IMR-90 (cell line): ENCODE results near the gene CCDC144A. TPM values are rescaled to one million over a fixed set of nuclear protein-coding genes. Genes with fewer than 3 reads are reported as not detected.

Experiments
- ATAC-seq: fragments of 200-7000 bp; cut with Tn5 transposase; 2 replicates; pipeline ENCODE4 v1.9.1; 2020; ENCODE audit warnings: low read depth, mild to moderate bottlenecking, moderate library complexity
- BruUV-seq: library from RNA; stranded (reverse); fragments of 400-500 nt; replicated peaks from 2 replicates; lab custom pipeline; 2021; lab: Mats Ljungman, UMichigan
- CTCF ChIA-PET: fragments of 300-600 bp; formaldehyde crosslinking; extraction: SDS; loops from one replicate; lab custom pipeline; 2021; ENCODE audit warnings: antibody characterized with exemption; lab: Yijun Ruan, JAX
- POLR2A ChIA-PET: fragments of 300-600 bp; sonication (Branson Sonifier 250); formaldehyde crosslinking; loops from one replicate; lab custom pipeline; 2022; ENCODE audit warnings: antibody characterized with exemption; ENCODE audit not compliant: unreplicated experiment; lab: Charles Lee
- DNase-seq: peaks from one replicate; pipeline ENCODE4 v3.0.0; 2013
- H2AFZ ChIP-seq: replicated peaks from 2 replicates; pipeline ENCODE3; 2013; ENCODE audit warnings: low read length, mild to moderate bottlenecking; ENCODE audit not compliant: poor library complexity
- H2AK5ac ChIP-seq: 2 replicates; pipeline ENCODE4 v1.6.1; 2013; ENCODE audit warnings: low read depth, low read length, inconsistent platforms
- H2AK9ac ChIP-seq: replicated peaks from 2 replicates; pipeline ENCODE3; 2013; ENCODE audit warnings: mild to moderate bottlenecking, low read depth, low read length, moderate library complexity; ENCODE audit not compliant: poor library complexity
- H2BK120ac ChIP-seq: 2 replicates; pipeline ENCODE4 v1.6.1; 2013; ENCODE audit warnings: low read depth, low read length, inconsistent platforms
- H2BK15ac ChIP-seq: 3 replicates; pipeline ENCODE4 v1.6.1; 2013; ENCODE audit warnings: low read depth, low read length, inconsistent platforms
- H2BK20ac ChIP-seq: 2 replicates; pipeline ENCODE4 v1.6.1; 2013; ENCODE audit warnings: low read depth, mild to moderate bottlenecking, inconsistent platforms, low read length, moderate library complexity
- H2BK5ac ChIP-seq: 2 replicates; pipeline ENCODE4 v1.6.1; 2013; ENCODE audit warnings: mild to moderate bottlenecking, low read depth, low read length, inconsistent platforms; ENCODE audit not compliant: poor library complexity, severe bottlenecking
- H3K14ac ChIP-seq: replicated peaks from 2 replicates; pipeline ENCODE4 v1.6.1; 2013; ENCODE audit warnings: low read depth, low read length, inconsistent platforms
- H3K18ac ChIP-seq: 2 replicates; pipeline ENCODE4 v1.6.1; 2013; ENCODE audit warnings: low read depth, low read length, control low read depth
- H3K23ac ChIP-seq: 2 replicates; pipeline ENCODE4 v1.6.1; 2013; ENCODE audit warnings: low read depth, low read length, inconsistent platforms
- H3K27ac ChIP-seq: 2 replicates; pipeline ENCODE4 v1.5.1; 2013; ENCODE audit warnings: mild to moderate bottlenecking, control low read depth, low read length; ENCODE audit not compliant: insufficient read depth
- H3K27me3 ChIP-seq: 2 replicates; pipeline ENCODE4 v1.6.1; 2013; ENCODE audit warnings: low read length; ENCODE audit not compliant: control insufficient read depth, insufficient read depth
- H3K36me3 ChIP-seq: 2 replicates; pipeline ENCODE4 v1.6.1; 2013; ENCODE audit warnings: low read length, mixed read lengths; ENCODE audit not compliant: control insufficient read depth, insufficient read depth
- H3K4ac ChIP-seq: 2 replicates; pipeline ENCODE4 v1.6.1; 2013; ENCODE audit warnings: low read depth, low read length, inconsistent platforms
- H3K4me1 ChIP-seq: 2 replicates; pipeline ENCODE4 v1.6.1; 2013; ENCODE audit warnings: low read length, mixed read lengths; ENCODE audit not compliant: control insufficient read depth, insufficient read depth
- H3K4me2 ChIP-seq: 2 replicates; pipeline ENCODE4 v1.6.1; 2013; ENCODE audit warnings: low read depth, mild to moderate bottlenecking, control low read depth, low read length, moderate library complexity
- H3K4me3 ChIP-seq: 2 replicates; pipeline ENCODE4 v1.5.1; 2013; ENCODE audit warnings: low read depth, mild to moderate bottlenecking, control low read depth, low read length, moderate library complexity; ENCODE audit not compliant: insufficient read depth
- H3K56ac ChIP-seq: 2 replicates; pipeline ENCODE4 v1.6.1; 2013; ENCODE audit warnings: low read length, inconsistent platforms; ENCODE audit not compliant: insufficient read depth; ENCODE audit errors: extremely low read depth
- H3K79me1 ChIP-seq, 2 experiments: 2 replicates each; pipeline ENCODE4 v1.6.1; 2013; ENCODE audit warnings: low read length in 2 of 2, inconsistent platforms in 1 of 2, low read depth in 1 of 2
- H3K9ac ChIP-seq: 2 replicates; pipeline ENCODE4 v1.6.1; 2013; ENCODE audit warnings: low read depth, low read length, control low read depth
- H3K9me1 ChIP-seq: 2 replicates; pipeline ENCODE4 v1.6.1; 2013; ENCODE audit warnings: low read length, inconsistent platforms; ENCODE audit not compliant: insufficient read depth
- H3K9me3 ChIP-seq: 2 replicates; pipeline ENCODE4 v1.6.1; 2013; ENCODE audit warnings: low read length; ENCODE audit not compliant: control insufficient read depth, insufficient read depth
- H4K20me1 ChIP-seq: 2 replicates; pipeline ENCODE4 v1.6.1; 2013; ENCODE audit warnings: low read length, inconsistent platforms; ENCODE audit not compliant: insufficient read depth
- H4K5ac ChIP-seq: 2 replicates; pipeline ENCODE4 v1.6.1; 2013; ENCODE audit warnings: mild to moderate bottlenecking, low read depth, low read length, control low read depth
- H4K8ac ChIP-seq, 2 experiments: 2 replicates each; pipeline ENCODE4 v1.6.1; 2013; ENCODE audit warnings: low read depth in 2 of 2, low read length in 2 of 2, control low read depth in 1 of 2, inconsistent platforms in 1 of 2
- H4K91ac ChIP-seq: 2 replicates; pipeline ENCODE4 v1.6.1; 2013; ENCODE audit warnings: low read depth, low read length, inconsistent platforms; ENCODE audit not compliant: insufficient read depth
- BHLHE40 ChIP-seq: fragments of 150-350 bp; IDR thresholded peaks from 2 replicates; pipeline ENCODE4 v1.6.1; 2016; ENCODE audit warnings: mild to moderate bottlenecking, low read depth, low read length
- CEBPB ChIP-seq: IDR thresholded peaks from 2 replicates; pipeline ENCODE4 v1.6.1; 2012; ENCODE audit warnings: low read depth, low read length, improper control_type of control experiment
- CHD1 ChIP-seq: IDR thresholded peaks from 2 replicates; pipeline ENCODE4 v1.6.1; 2012; ENCODE audit warnings: low read depth, low read length, improper control_type of control experiment
- FOS ChIP-seq: fragments of 150-350 bp; IDR thresholded peaks from 2 replicates; pipeline ENCODE4 v1.6.1; 2016; ENCODE audit warnings: low read depth, low read length
- MAFK ChIP-seq: IDR thresholded peaks from 2 replicates; pipeline ENCODE4 v1.6.1; 2012; ENCODE audit warnings: low read depth, low read length, improper control_type of control experiment
- MAZ ChIP-seq: IDR thresholded peaks from 2 replicates; pipeline ENCODE4 v1.6.1; 2012; ENCODE audit warnings: low read depth, mild to moderate bottlenecking, low read length, improper control_type of control experiment, moderate library complexity, borderline replicate concordance
- MXI1 ChIP-seq: IDR thresholded peaks from 2 replicates; pipeline ENCODE4 v1.6.1; 2012; ENCODE audit warnings: low read depth, mild to moderate bottlenecking, low read length, moderate library complexity, borderline replicate concordance
- NFE2L2 ChIP-seq: fragments of 150-350 bp; IDR thresholded peaks from 2 replicates; pipeline ENCODE4 v1.6.1; 2016; ENCODE audit warnings: low read depth, mild to moderate bottlenecking, low read length
- POLR2A ChIP-seq: IDR thresholded peaks from 2 replicates; pipeline ENCODE4 v1.6.1; 2012; ENCODE audit warnings: mild to moderate bottlenecking, low read depth, low read length
- RAD21 ChIP-seq: IDR thresholded peaks from 2 replicates; pipeline ENCODE4 v1.6.1; 2012; ENCODE audit warnings: low read length, improper control_type of control experiment
- RCOR1 ChIP-seq: IDR thresholded peaks from 2 replicates; pipeline ENCODE4 v1.6.1; 2012; ENCODE audit warnings: mild to moderate bottlenecking, low read length, improper control_type of control experiment; ENCODE audit not compliant: insufficient replicate concordance
- RFX5 ChIP-seq: IDR thresholded peaks from 2 replicates; pipeline ENCODE4 v1.8.0; 2012; ENCODE audit warnings: low read depth, mild to moderate bottlenecking, low read length, moderate library complexity
- SMC3 ChIP-seq: fragments of 150-350 bp; IDR thresholded peaks from 2 replicates; pipeline ENCODE4 v1.6.1; 2016; ENCODE audit warnings: low read depth, mild to moderate bottlenecking, antibody characterized with exemption, low read length, moderate library complexity
- WGBS, 2 experiments: methylation state at CpG; one replicate each; pipeline versions ENCODE4 v1.1.5 to v1.1.7; 2013; ENCODE audit warnings: missing lambda C conversion rate in 2 of 2; ENCODE audit not compliant: insufficient read length in 1 of 2; ENCODE audit errors: extremely low coverage in 2 of 2; 5-methylcytosine and 5-hydroxymethylcytosine counted together
- dilution Hi-C: fragments of 300-500 bp; cut with HindIII; formaldehyde crosslinking; loops from one replicate; pipeline ENCODE4 v1.14.3; 2018; ENCODE audit warnings: low sequenced_read_pairs; ENCODE audit not compliant: unreplicated experiment
- in situ Hi-C: fragments of 300-500 bp; cut with MboI; formaldehyde crosslinking; loops from 3 replicates; pipeline ENCODE4 v1.14.3; 2019; ENCODE audit warnings: low sequenced_read_pairs, inconsistent platforms, mixed read lengths
- intact Hi-C: fragments of 100-400 bp; cut with micrococcal nuclease; formaldehyde crosslinking; loops from 2 replicates; pipeline ENCODE4 v1.10.0; 2022
- polyA plus RNA-seq, 3 experiments: library from polyadenylated mRNA; depleted of rRNA; stranded (reverse); fragments of >200 nt; gene quantifications; 2 replicates each; pipeline ENCODE4 v1.2.3, GENCODE V29; 2012; ENCODE audit warnings: low replicate concordance in 1 of 3
- total RNA-seq: library from RNA; depleted of rRNA; stranded (reverse); fragments of >200 nt; gene quantifications from 2 replicates; pipeline ENCODE4 v1.2.3, GENCODE V29; 2012
- TF ChIP-seq, protein P1 (sequence below): fragments of 150-350 bp; IDR thresholded peaks from 2 replicates; pipeline ENCODE4 v1.6.1; 2017; ENCODE audit warnings: mild to moderate bottlenecking, antibody characterized with exemption, low read length, low read depth
- TF ChIP-seq, protein P2 (sequence below): conservative IDR thresholded peaks from 2 replicates; pipeline ENCODE4 v1.5.1; 2012; ENCODE audit warnings: mild to moderate bottlenecking, low read depth, low read length, improper control_type of control experiment
- TF ChIP-seq, protein P3 (sequence below): fragments of 150-350 bp; IDR thresholded peaks from 2 replicates; pipeline ENCODE4 v1.6.1; 2016; ENCODE audit warnings: low read depth, mild to moderate bottlenecking, low read length, moderate library complexity, borderline replicate concordance

The CCDC144A gene
- total and polyA plus RNA-seq, 2 of the 4 experiments (the other 2 are of a cell fraction) = 0.51 to 1.4 TPM

DNA sequence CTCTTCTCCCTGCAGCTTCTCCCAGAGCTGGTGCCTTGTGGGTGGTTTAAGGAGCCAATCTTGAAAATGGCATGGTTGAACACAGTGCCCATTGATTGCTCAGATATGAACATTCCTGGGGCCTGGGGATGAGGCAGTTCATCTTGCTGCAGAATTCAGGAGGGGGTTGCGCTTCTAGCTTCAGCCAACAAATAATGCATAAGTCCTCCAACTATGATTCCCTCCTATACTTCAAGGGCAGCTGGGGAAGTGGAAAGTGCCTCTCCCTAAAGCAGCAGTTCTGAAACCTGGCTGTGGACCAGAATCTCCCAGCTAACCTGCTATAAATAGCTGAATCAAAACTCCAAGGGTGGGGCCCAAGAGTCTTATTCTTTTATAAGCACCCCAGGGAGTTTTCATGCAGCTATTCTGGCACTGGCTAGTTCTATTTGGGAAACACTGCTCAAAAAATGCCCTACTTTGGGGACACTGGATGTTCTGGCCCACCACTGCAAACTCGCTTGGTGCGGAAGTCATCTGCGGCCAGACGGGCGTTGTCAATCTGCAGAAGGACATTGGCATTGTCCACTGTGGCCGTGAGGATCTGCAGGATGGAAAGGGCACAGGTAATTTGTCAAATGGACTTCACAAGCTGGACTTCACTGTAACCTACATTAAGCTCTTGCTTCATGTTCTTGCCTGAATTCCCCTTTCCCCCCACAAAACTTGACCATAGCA lies 130.3 kb downstream of the CCDC144A start:
- ATAC-seq (no peak), DNase-seq (no peak)
- BruUV-seq = no TSS peak
- Histone ChIP-seq H3K56ac (no peak overlapping the region), H3K4me3 (no peak overlapping the region), H4K91ac (no peak overlapping the region), H2AFZ (no peak overlapping the region), H3K27me3 (peaks cover 7% of the 10 kb centered on the region), H3K9me1 (no peaks in the 10 kb centered on the region), H3K18ac (no peak overlapping the region), H2BK120ac (no peak overlapping the region), H4K5ac (no peak overlapping the region), H3K9ac (no peak overlapping the region), H2AK5ac (no peak overlapping the region), H2BK5ac (no peak overlapping the region), H3K9me3 (no peaks in the 10 kb centered on the region), H4K8ac (no peak overlapping the region), H3K23ac (no peak overlapping the region), H4K20me1 (no peaks in the 10 kb centered on the region), H3K27ac (no peak overlapping the region), H3K14ac (no peak overlapping the region), H3K4me2 (no peak overlapping the region), H2BK20ac (no peak overlapping the region), H2AK9ac (no peak overlapping the region), H2BK15ac (no peak overlapping the region), H3K4me1 (no peaks in the 10 kb centered on the region), H3K4ac (no peak overlapping the region), H3K79me1 (no peaks in the 10 kb centered on the region), H3K36me3 (no peaks in the 10 kb centered on the region)
- no CpG with 5 or more reads among the region's 7 CpGs for WGBS, 2 experiments
- dilution Hi-C loops = no loop called here
- intact Hi-C loops = no loop called here
- ChIA-PET POLR2A (no interaction called here), CTCF (no interaction called here)
- in situ Hi-C loops = no loop called here
- no peak for TF ChIP-seq MAZ
- TF ChIP-seq RCOR1 = no peak
- no peak for TF ChIP-seq FOS
- TF ChIP-seq, protein P1, sequence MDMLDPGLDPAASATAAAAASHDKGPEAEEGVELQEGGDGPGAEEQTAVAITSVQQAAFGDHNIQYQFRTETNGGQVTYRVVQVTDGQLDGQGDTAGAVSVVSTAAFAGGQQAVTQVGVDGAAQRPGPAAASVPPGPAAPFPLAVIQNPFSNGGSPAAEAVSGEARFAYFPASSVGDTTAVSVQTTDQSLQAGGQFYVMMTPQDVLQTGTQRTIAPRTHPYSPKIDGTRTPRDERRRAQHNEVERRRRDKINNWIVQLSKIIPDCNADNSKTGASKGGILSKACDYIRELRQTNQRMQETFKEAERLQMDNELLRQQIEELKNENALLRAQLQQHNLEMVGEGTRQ = no peak
- TF ChIP-seq RFX5 = no peak
- TF ChIP-seq SMC3 = no peak
- TF ChIP-seq, protein P2, sequence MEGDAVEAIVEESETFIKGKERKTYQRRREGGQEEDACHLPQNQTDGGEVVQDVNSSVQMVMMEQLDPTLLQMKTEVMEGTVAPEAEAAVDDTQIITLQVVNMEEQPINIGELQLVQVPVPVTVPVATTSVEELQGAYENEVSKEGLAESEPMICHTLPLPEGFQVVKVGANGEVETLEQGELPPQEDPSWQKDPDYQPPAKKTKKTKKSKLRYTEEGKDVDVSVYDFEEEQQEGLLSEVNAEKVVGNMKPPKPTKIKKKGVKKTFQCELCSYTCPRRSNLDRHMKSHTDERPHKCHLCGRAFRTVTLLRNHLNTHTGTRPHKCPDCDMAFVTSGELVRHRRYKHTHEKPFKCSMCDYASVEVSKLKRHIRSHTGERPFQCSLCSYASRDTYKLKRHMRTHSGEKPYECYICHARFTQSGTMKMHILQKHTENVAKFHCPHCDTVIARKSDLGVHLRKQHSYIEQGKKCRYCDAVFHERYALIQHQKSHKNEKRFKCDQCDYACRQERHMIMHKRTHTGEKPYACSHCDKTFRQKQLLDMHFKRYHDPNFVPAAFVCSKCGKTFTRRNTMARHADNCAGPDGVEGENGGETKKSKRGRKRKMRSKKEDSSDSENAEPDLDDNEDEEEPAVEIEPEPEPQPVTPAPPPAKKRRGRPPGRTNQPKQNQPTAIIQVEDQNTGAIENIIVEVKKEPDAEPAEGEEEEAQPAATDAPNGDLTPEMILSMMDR = no peak
- no peak for TF ChIP-seq POLR2A
- TF ChIP-seq MAFK = no peak
- TF ChIP-seq, protein P3, sequence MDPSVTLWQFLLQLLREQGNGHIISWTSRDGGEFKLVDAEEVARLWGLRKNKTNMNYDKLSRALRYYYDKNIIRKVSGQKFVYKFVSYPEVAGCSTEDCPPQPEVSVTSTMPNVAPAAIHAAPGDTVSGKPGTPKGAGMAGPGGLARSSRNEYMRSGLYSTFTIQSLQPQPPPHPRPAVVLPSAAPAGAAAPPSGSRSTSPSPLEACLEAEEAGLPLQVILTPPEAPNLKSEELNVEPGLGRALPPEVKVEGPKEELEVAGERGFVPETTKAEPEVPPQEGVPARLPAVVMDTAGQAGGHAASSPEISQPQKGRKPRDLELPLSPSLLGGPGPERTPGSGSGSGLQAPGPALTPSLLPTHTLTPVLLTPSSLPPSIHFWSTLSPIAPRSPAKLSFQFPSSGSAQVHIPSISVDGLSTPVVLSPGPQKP = no peak
- no peak for TF ChIP-seq CEBPB
- TF ChIP-seq BHLHE40 = no peak
- TF ChIP-seq CHD1 = no peak
- no peak for TF ChIP-seq NFE2L2
- no peak for TF ChIP-seq RAD21
- no peak for TF ChIP-seq MXI1
